B cell (primary cell): ENCODE measurements around the gene RAP1A. TPM values are rescaled to one million over a fixed set of nuclear protein-coding genes. Genes with fewer than 3 reads are reported as not detected.

Experiments used
- ATAC-seq: fragments of 200-7000 bp; cut with Tn5 transposase; one replicate; pipeline ENCODE4 v1.10.0; 2021; ENCODE audit warnings: low read depth, mild to moderate bottlenecking, moderate number of reproducible peaks, moderate library complexity
- CTCF ChIA-PET: fragments of 350-600 bp; sonication (Branson Sonifier 250); formaldehyde crosslinking; loops from one replicate; lab custom pipeline; 2021; ENCODE audit warnings: antibody characterized with exemption, inconsistent platforms; lab: Charles Lee
- POLR2A ChIA-PET: fragments of 350-600 bp; sonication (Branson Sonifier 250); formaldehyde crosslinking; loops from one replicate; lab custom pipeline; 2021; ENCODE audit warnings: antibody characterized with exemption; lab: Charles Lee
- DNase-seq: peaks from one replicate; pipeline ENCODE4 v3.0.0; 2013
- H2AFZ ChIP-seq: 2 replicates; pipeline ENCODE4 v1.6.1; 2012; ENCODE audit warnings: mild to moderate bottlenecking, low read depth, low read length; ENCODE audit not compliant: insufficient read depth, poor library complexity, severe bottlenecking
- H3K27ac ChIP-seq, 2 donors: 1 replicate in 1 of 2; 2 replicates in 1 of 2; pipeline ENCODE4 v1.5.1; 2012 to 2013; ENCODE audit warnings: low read length in 2 of 2, mild to moderate bottlenecking in 2 of 2, moderate library complexity in 1 of 2
- H3K27me3 ChIP-seq, 4 experiments: fragments of 200-600 bp in 1 of 4; sonication (generic) in 1 of 4; replicated peaks in 1 of 4; 1 replicate in 2 of 4; 2 replicates in 2 of 4; pipeline versions ENCODE4 v1.6.1 to v1.7.0; 2013 to 2016; ENCODE audit warnings: low read length in 3 of 4, mild to moderate bottlenecking in 2 of 4, mixed read lengths in 1 of 4, moderate library complexity in 1 of 4; ENCODE audit not compliant: insufficient read depth in 4 of 4, control insufficient read depth in 3 of 4; ENCODE audit errors: control extremely low read depth in 1 of 4
- H3K36me3 ChIP-seq, 2 experiments: replicated peaks in 1 of 2; 1 replicate in 1 of 2; 2 replicates in 1 of 2; pipeline versions ENCODE4 v1.6.1 to v1.7.1; 2013; ENCODE audit warnings: low read length in 1 of 2; ENCODE audit not compliant: insufficient read depth in 2 of 2, control insufficient read depth in 1 of 2; ENCODE audit errors: control extremely low read depth in 1 of 2, extremely low read depth in 1 of 2
- H3K4me1 ChIP-seq, 2 donors: fragments of 200-600 bp in 1 of 2; sonication (generic) in 1 of 2; 1 replicate in 1 of 2; 2 replicates in 1 of 2; pipeline versions ENCODE4 v1.5.1 to v1.6.1; 2013 to 2017; ENCODE audit warnings: low read length in 2 of 2; ENCODE audit not compliant: control insufficient read depth in 2 of 2, insufficient read depth in 2 of 2
- H3K4me2 ChIP-seq: replicated peaks from 2 replicates; pipeline ENCODE3; 2012; ENCODE audit warnings: mild to moderate bottlenecking, low read depth, low read length; ENCODE audit not compliant: poor library complexity, severe bottlenecking
- H3K4me3 ChIP-seq, 5 experiments: fragments of 200-600 bp in 1 of 5; sonication (generic) in 1 of 5; 1 replicate in 3 of 5; 2 replicates in 2 of 5; pipeline versions ENCODE4 v1.5.1 to v1.7.0; 2011 to 2016; ENCODE audit warnings: low read length in 4 of 5, mild to moderate bottlenecking in 4 of 5, low read depth in 2 of 5, control low read depth in 1 of 5, moderate library complexity in 1 of 5; ENCODE audit not compliant: insufficient read depth in 1 of 5; ENCODE audit errors: control extremely low read depth in 1 of 5, extremely low read depth in 1 of 5
- H3K79me2 ChIP-seq: fragments of 200-600 bp; sonication (generic); one replicate; pipeline ENCODE4 v1.6.0; 2016; ENCODE audit warnings: low read length; ENCODE audit not compliant: control insufficient read depth, insufficient read depth
- H3K9ac ChIP-seq: fragments of 200-600 bp; sonication (generic); 2 replicates; pipeline ENCODE4 v1.6.1; 2017; ENCODE audit warnings: mild to moderate bottlenecking, low read length, moderate library complexity
- H3K9me3 ChIP-seq, 3 donors: one replicate each; pipeline versions ENCODE4 v1.6.1 to v1.7.1; 2013; ENCODE audit warnings: low read length in 2 of 3; ENCODE audit not compliant: control insufficient read depth in 2 of 3, insufficient read depth in 1 of 3; ENCODE audit errors: control extremely low read depth in 1 of 3
- H4K20me1 ChIP-seq: 2 replicates; pipeline ENCODE4 v1.6.0; 2012; ENCODE audit warnings: mild to moderate bottlenecking, low read length; ENCODE audit not compliant: insufficient read depth, control insufficient read depth, poor library complexity, severe bottlenecking
- H3K27ac Mint-ChIP-seq: one replicate; pipeline ENCODE4 v1.8.0; 2021; ENCODE audit warnings: mixed read lengths
- H3K27me3 Mint-ChIP-seq: one replicate; pipeline ENCODE4 v1.8.0; 2021; ENCODE audit warnings: mixed read lengths
- H3K4me1 Mint-ChIP-seq: one replicate; pipeline ENCODE4 v1.8.0; 2021; ENCODE audit warnings: mixed read lengths
- H3K4me3 Mint-ChIP-seq: one replicate; pipeline ENCODE4 v1.8.0; 2021; ENCODE audit warnings: mixed read lengths
- H3K9me3 Mint-ChIP-seq: one replicate; pipeline ENCODE4 v1.8.0; 2022; ENCODE audit warnings: mixed read lengths; ENCODE audit not compliant: insufficient read depth
- CTCF ChIP-seq: fragments of 200-600 bp; IDR thresholded peaks from one replicate; pipeline ENCODE4 v1.8.0; 2022; ENCODE audit warnings: antibody characterized with exemption, mild to moderate bottlenecking
- EZH2 ChIP-seq: IDR thresholded peaks from 2 replicates; pipeline ENCODE4 v1.6.1; 2012; ENCODE audit warnings: borderline replicate concordance, low read depth, mild to moderate bottlenecking, moderate library complexity, low read length; ENCODE audit not compliant: insufficient read depth, poor library complexity, severe bottlenecking
- WGBS: methylation state at CpG from one replicate; pipeline ENCODE4 v1.1.5; 2013; ENCODE audit warnings: missing lambda C conversion rate; ENCODE audit not compliant: insufficient coverage; 5-methylcytosine and 5-hydroxymethylcytosine counted together
- intact Hi-C: fragments of 100-400 bp; cut with micrococcal nuclease; formaldehyde crosslinking; loops from one replicate; pipeline ENCODE4 v1.10.0; 2022
- polyA plus RNA-seq: library from polyadenylated mRNA; depleted of rRNA; stranded (reverse); fragments of >200 nt; gene quantifications from 2 replicates; pipeline ENCODE4 v1.2.3, GENCODE V29; 2012
- total RNA-seq, 2 donors: library from RNA; stranded (reverse); fragments of 120-200 nt in 1 of 2; gene quantifications; 1 replicate in 1 of 2; 2 replicates in 1 of 2; pipeline versions ENCODE4 v1.2.3 to v1.2.4, GENCODE V29; 2013 to 2022

The RAP1A gene
- total and polyA plus RNA-seq, 2 donors (not counting 1 experiment from before 2014, with no cell fraction given): 32.6 to 75.3 TPM

GRCh38 chr1:111604931-111605330 is 14.7 kb upstream of the RAP1A start:
- Mint-ChIP-seq H3K9me3 (no peaks in the 10 kb centered on the region), H3K27me3 (no peaks in the 10 kb centered on the region), H3K4me3 (no peak overlapping the region), H3K4me1 (peaks cover 59% of the 10 kb centered on the region), H3K27ac (peak overlapping the region; percentile 83)
- Histone ChIP-seq H3K9ac (no peak overlapping the region), H3K27ac (peak overlapping the region in 1 of 2 donors; percentile 12), H3K79me2 (peaks cover 15% of the 10 kb centered on the region), H3K4me1 (peaks cover 50 to 57% of the 10 kb centered on the region in 2 donors), H3K4me3 (no peak overlapping the region), H3K9me3 (peaks cover 0 to 4% (median 0%) of the 10 kb centered on the region in 3 donors), H3K36me3 (no peaks in the 10 kb centered on the region), H3K4me2 (no peak overlapping the region), H2AFZ (no peak overlapping the region), H4K20me1 (no peaks in the 10 kb centered on the region), H3K27me3 (no peaks in the 10 kb centered on the region)
- ATAC-seq: no peak
- POLR2A ChIA-PET: interaction anchor here (1.5 kb wide), 1 partner anchor 12 kb away, joined by 4 read pairs; no protein-coding TSS in a partner anchor
- CTCF ChIA-PET: interaction anchor here (2.0 to 3.7 kb wide), 3 partner anchors 12 to 97 kb away, joined by 5 to 27 read pairs (median 11); no protein-coding TSS in a partner anchor
- no peak for TF ChIP-seq EZH2
- TF ChIP-seq CTCF: no peak
- intact Hi-C loops: loop anchor here (1.0 to 2.0 kb wide), 2 partner anchors 11 to 16 kb away; no protein-coding TSS in a partner anchor
- WGBS: 100% methylated on average over 3 of the region's 3 CpGs
- DNase-seq: no peak

- Histone ChIP-seq H3K27ac (no peak overlapping the region), H3K4me2 (no peak overlapping the region), H3K4me1 (peaks cover 44 to 51% of the 10 kb centered on the region in 2 donors), H3K9me3 (peaks cover 0 to 4% (median 0%) of the 10 kb centered on the region in 3 donors), H3K36me3 (no peaks in the 10 kb centered on the region), H3K4me3 (no peak overlapping the region), H2AFZ (no peak overlapping the region), H3K9ac (no peak overlapping the region), H3K27me3 (no peaks in the 10 kb centered on the region), H4K20me1 (no peaks in the 10 kb centered on the region), H3K79me2 (peaks cover 11% of the 10 kb centered on the region)
- intact Hi-C loops: loop anchor here (2.0 kb wide), 1 partner anchor 17 kb away; no protein-coding TSS in a partner anchor
- TF ChIP-seq EZH2 (no peak), CTCF (no peak)
- Mint-ChIP-seq H3K27ac (no peak overlapping the region), H3K4me3 (no peak overlapping the region), H3K4me1 (peaks cover 53% of the 10 kb centered on the region), H3K9me3 (no peaks in the 10 kb centered on the region), H3K27me3 (no peaks in the 10 kb centered on the region)
- no peak for ATAC-seq
- ChIA-PET POLR2A (interaction anchor here (1.4 to 1.5 kb wide), 2 partner anchors 11 to 13 kb away, joined by 4 to 6 read pairs; no protein-coding TSS in a partner anchor), CTCF (interaction anchor here (1.2 to 2.7 kb wide), 4 partner anchors 13 to 98 kb away, joined by 3 to 11 read pairs (median 5); no protein-coding TSS in a partner anchor)
- peak; percentile 3 for DNase-seq
These were observed 14.0 kb upstream of the RAP1A start for GRCh38 chr1:111605576-111605975.
